ENCODE measurements around the gene SMURF1.
A peak's percentile ranks its signal among the peaks of the same experiment; 100 is the strongest.

The SMURF1 gene

DNA sequence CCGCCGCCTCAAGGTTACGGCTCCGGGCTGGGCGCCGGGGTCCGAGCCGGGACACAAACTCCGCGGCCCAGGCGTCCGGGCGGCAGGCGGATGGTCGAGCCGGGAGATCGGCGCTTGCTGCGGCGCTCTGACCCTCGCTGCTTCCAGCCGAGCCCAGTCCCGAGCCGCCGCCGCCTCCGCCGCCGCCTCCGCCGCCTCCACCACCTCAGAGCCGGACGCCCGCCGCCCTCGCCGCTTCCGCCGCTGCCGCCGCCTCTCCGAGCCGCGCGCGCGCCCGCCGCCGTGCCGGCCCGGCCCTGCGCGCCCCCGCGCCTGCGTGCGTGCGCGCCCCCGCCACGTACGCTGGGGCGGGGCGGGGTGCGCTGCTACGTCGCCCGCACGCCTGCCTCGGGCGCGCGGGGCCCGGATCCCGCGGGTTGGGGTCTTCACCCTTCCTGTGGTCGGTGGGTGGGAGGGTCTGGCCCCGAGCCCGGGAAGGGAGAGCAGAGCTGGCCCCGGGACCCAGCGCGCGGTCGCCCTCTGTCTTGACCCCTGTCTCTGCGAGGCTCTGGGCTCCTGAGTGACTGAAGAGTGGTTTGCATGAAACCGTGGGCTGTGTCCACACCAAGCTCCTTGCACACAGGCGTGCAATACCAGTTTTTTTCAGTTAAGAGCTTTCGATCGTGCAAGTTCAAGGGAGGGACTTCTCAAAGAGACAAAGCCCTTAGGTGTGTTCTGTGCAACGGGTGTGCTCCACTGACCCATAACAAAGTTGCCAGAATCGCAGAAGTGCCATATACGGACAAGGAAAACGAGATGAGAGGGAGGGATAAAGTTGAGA lies at the start of gene SMURF1:
Gene SMURF1 (minus strand): TSS at position 256 of the 820 bp plus-strand sequence. CDS start 328 bp downstream, outside the sequence.
- H3K4me3 ChIP-seq (ENCODE audit: low read length): peak within 1 kb of the TSS; percentile 83
- TF ChIP-seq ZNF274 (IDR thresholded peaks at IDR 0.05; ENCODE audit: low read depth, low read length): no peak

DNA sequence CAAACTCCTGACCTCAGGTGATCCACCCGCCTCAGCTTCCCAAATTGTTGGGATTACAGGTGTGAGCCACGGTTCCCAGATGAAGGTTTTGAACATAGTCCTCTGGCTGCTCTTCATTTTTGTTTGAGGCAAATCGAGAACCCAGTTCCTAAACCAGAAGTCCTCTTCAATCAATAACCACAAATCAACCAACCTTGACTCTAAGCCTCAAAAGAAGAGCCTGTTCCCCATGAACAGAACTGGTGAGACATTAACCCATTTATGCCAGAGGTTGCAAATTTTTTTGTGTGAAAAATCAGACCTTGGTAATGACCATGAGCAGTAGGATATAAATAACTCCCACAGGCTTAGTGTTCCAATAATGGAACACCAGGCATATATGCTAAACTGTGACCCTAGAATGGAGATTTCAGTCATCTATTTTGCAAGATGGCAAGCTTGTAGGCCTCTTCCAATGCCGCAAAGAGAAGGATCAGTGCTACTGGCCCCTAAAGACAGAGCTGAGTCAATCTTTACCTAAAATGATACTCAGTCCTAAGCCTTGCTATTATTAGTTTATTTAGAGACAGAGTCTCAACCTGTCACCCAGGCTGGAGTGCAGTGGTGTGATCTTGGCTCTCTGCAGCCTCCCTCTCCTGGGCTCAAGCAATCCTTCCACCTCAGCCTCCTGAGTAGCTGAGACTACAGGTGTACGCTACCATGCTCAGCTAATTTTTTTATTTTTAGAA lies 48.1 kb upstream of the SMURF1 start:
- H3K4me3 ChIP-seq (ENCODE audit: low read length): no peak overlapping the region; the same call in 1 of the 2 replicates
- no peak for TF ChIP-seq ZNF274 (IDR thresholded peaks at IDR 0.05; ENCODE audit: low read depth, low read length)

DNA sequence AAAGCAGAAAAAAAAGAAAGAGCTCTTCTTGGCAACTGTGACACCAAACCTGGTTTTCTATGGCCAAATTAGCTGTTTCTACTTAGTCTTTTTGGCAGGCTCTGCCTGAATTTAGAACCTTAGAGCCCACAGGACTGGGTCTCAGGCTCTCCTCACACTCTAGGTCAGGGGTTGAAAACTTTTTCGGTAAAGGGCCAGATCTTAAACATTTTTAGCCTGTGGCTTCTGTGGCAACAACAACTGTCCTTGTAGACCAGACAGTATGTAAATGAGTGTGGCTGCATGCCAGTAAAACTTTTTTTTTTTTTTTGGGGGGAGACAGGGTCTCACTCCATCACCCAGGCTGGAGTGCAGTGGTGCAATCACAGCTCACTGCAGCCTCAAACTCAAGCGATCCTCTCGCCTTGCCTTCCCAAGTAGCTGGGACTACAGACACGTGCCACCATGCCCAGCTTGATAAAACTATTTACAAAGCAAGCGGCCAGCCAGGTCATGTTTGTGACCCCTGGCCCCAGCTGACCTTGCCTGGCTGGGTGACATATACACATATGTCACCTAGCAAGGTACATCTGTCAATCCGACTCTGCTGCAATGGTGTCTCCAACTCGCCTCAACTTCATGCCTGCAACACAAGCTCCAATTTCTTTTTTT lies 46.6 kb upstream of the SMURF1 start:
- TF ChIP-seq ZNF274 (IDR thresholded peaks at IDR 0.05; ENCODE audit: low read depth, low read length): no peak
- no peak overlapping the region for H3K4me3 ChIP-seq (ENCODE audit: low read length)

DNA sequence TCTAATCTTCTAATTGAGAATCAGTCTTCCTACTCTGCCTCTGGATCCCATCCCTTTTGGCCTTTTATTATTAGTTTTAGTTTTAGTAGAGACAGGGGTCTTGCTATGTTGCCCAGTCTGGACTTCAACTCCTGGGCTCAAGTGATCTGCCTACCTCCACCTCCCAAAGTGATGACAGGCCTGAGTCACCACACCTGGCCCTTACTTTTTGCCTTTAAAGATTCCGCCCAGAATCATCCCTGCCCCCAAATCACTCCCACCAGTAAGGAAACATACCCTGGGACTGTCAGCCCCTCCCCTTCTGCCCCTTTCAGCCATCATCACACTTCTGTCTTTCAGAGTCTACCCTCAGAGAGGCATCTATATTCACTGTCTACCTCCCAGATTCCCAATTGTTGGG lies 45.3 kb upstream of the SMURF1 start:
- H3K4me3 ChIP-seq (ENCODE audit: low read length): no peak overlapping the region
- TF ChIP-seq ZNF274 (IDR thresholded peaks at IDR 0.05; ENCODE audit: low read depth, low read length): no peak

- no peak for TF ChIP-seq ZNF274 (IDR thresholded peaks at IDR 0.05; ENCODE audit: low read depth, low read length)
- no peak overlapping the region for H3K4me3 ChIP-seq (ENCODE audit: low read length)
These were observed 44.3 kb upstream of the SMURF1 start for GRCh38 chr7:99188221-99188620.

GRCh38 chr7:99184532-99185218 lies 40.8 kb upstream of the SMURF1 start:
- TF ChIP-seq ZNF274 (IDR thresholded peaks at IDR 0.05; ENCODE audit: low read depth, low read length): no peak
- no peak overlapping the region for H3K4me3 ChIP-seq (ENCODE audit: low read length)

DNA sequence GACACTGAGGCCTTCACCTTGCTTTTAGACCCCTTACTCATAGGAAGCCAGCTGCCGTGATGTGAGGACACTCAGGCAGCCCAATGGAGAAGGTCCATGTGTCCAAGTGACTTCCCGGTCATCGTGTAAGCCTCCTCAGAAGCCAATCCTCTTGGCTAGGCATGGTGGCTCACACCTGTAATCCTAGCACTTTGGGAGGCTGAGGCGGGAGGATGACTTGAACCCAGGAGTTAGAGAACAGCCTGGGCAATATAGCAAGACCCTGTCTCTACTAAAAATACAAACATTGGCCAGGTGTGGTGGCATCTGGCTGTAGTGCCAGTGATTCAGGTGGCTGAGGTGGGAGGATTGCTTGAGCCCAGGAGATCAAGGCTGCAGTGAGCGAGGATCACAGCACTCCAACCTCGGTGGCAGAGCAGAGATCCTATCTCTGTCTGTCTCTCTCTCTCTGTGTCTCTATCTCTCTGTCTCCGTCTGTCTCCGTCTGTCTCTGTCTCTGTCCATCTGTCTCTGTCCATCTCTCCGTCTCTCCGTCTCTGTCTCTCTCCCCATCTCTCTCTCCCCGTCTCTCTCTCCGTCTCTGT lies 36.3 kb upstream of the SMURF1 start:
- TF ChIP-seq ZNF274 (IDR thresholded peaks at IDR 0.05; ENCODE audit: low read depth, low read length): no peak
- no peak overlapping the region for H3K4me3 ChIP-seq (ENCODE audit: low read length)

DNA sequence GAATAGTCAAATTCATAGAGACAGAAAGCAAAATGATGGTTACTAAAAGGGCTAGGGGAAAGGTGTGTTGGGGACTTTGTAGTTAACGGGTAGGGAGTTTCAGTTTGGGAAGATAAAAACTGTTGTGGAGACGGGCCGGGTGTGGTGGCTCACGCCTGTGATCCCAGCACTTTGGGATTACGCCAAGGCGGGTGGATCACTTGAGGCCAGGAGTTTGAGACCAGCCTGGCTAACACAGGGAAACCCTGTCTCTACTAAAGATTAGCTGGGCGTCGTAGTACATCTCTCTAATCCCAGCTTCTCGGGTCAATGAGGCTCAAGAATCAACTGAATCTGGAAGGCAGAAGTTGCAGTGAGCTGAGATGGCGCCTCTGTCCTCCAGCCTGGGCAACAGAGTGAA lies 33.3 kb upstream of the SMURF1 start:
- no peak overlapping the region for H3K4me3 ChIP-seq (ENCODE audit: low read length)
- no peak for TF ChIP-seq ZNF274 (IDR thresholded peaks at IDR 0.05; ENCODE audit: low read depth, low read length)

- TF ChIP-seq ZNF274 (IDR thresholded peaks at IDR 0.05; ENCODE audit: low read depth, low read length): no peak
These were observed 29.9 kb upstream of the SMURF1 start for GRCh38 chr7:99173787-99174186.

GRCh38 chr7:99171731-99172130 lies 27.8 kb upstream of the SMURF1 start:
- no peak overlapping the region for H3K4me3 ChIP-seq (ENCODE audit: low read length)
- no peak for TF ChIP-seq ZNF274 (IDR thresholded peaks at IDR 0.05; ENCODE audit: low read depth, low read length)

More at GRCh38 chr7:99173787-99174186, 29.9 kb upstream of the SMURF1 start:
- H3K4me3 ChIP-seq (ENCODE audit: low read length): no peak overlapping the region

DNA sequence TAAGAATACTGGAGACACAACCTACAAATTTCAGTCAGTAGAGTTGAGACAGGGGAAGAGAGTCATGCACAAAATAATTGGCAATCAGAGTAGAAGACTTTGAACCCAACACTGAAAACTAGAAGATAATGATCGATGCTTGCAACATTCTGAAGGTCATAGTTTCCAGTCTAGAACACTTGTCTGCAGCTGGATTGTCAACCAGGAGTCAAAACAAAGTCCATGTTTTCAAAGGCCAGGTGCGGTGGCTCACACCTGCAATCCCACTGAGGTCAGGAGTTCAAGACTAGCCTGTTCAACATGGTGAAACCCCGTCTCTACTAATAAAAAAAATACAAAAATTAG lies 26.8 kb upstream of the SMURF1 start:
- no peak overlapping the region for H3K4me3 ChIP-seq (ENCODE audit: low read length)
- TF ChIP-seq ZNF274 (IDR thresholded peaks at IDR 0.05; ENCODE audit: low read depth, low read length): no peak

- no peak for TF ChIP-seq ZNF274 (IDR thresholded peaks at IDR 0.05; ENCODE audit: low read depth, low read length)
- H3K4me3 ChIP-seq (ENCODE audit: low read length): no peak overlapping the region
These were observed 26.3 kb upstream of the SMURF1 start for GRCh38 chr7:99170065-99170729.

GRCh38 chr7:99167072-99167471 lies 23.2 kb upstream of the SMURF1 start:
- TF ChIP-seq ZNF274 (IDR thresholded peaks at IDR 0.05; ENCODE audit: low read depth, low read length): no peak
- H3K4me3 ChIP-seq (ENCODE audit: low read length): no peak overlapping the region
